GM12878 (cell line): Measurements from ENCODE around the gene MICAL3. TPM values are rescaled to one million over a fixed set of nuclear protein-coding genes. Genes with fewer than 3 reads are reported as not detected.

Source experiments
- ATAC-seq: fragments of 200-7000 bp; cut with Tn5 transposase; 3 replicates; pipeline ENCODE4 v1.9.1; 2020; ENCODE audit warnings: mild to moderate bottlenecking, moderate library complexity
- BruUV-seq: library from RNA; stranded (reverse); fragments of 400-500 nt; replicated peaks from 2 replicates; lab custom pipeline; 2021; lab: Mats Ljungman, UMichigan
- CTCF ChIA-PET: fragments of 300-600 bp; sonication (Branson Sonifier 250); formaldehyde crosslinking; extraction: SDS; loops from one replicate; lab custom pipeline; 2021; ENCODE audit warnings: inconsistent platforms; lab: Yijun Ruan, JAX
- POLR2A ChIA-PET: fragments of 350-600 bp; formaldehyde crosslinking; extraction: SDS; loops from one replicate; lab custom pipeline; 2021; ENCODE audit warnings: inconsistent platforms; lab: Charles Lee
- RAD21 ChIA-PET: fragments of 300-600 bp; sonication (Branson Sonifier 250); formaldehyde crosslinking; loops from one replicate; lab custom pipeline; 2023; ENCODE audit warnings: antibody characterized with exemption; ENCODE audit not compliant: unreplicated experiment; lab: Charles Lee
- SMC1A ChIA-PET: fragments of 300-600 bp; sonication (Branson Sonifier 250); formaldehyde crosslinking; loops from one replicate; lab custom pipeline; 2023; ENCODE audit not compliant: unreplicated experiment, uncharacterized antibody; lab: Charles Lee
- DNase-seq: peaks from one replicate; pipeline ENCODE4 v3.0.0-alpha.2; 2011; ENCODE audit warnings: low read depth, low spot score
- FAIRE-seq: peaks from 3 replicates; lab custom pipeline; 2011; peaks lifted over from hg19 to GRCh38; lab: Jason Lieb, UNC
- H2AFZ ChIP-seq: 2 replicates; pipeline ENCODE4 v1.6.0; 2011; ENCODE audit warnings: low read depth, low read length, control low read depth; ENCODE audit not compliant: control insufficient read depth
- H3K27ac ChIP-seq: 2 replicates; pipeline ENCODE4 v1.5.1; 2011; ENCODE audit warnings: control low read depth; ENCODE audit not compliant: control insufficient read depth, insufficient read depth
- H3K27me3 ChIP-seq, 2 experiments: replicated peaks in 1 of 2; 2 replicates each; pipeline versions ENCODE4 v1.6.0 to v1.6.1; 2011; ENCODE audit warnings: low read length in 1 of 2; ENCODE audit not compliant: control insufficient read depth in 2 of 2, insufficient read depth in 2 of 2
- H3K36me3 ChIP-seq, 2 experiments: 2 replicates each; pipeline ENCODE4 v1.5.1; 2011; ENCODE audit warnings: low read length in 1 of 2; ENCODE audit not compliant: control insufficient read depth in 2 of 2, insufficient read depth in 2 of 2
- H3K4me1 ChIP-seq: 2 replicates; pipeline ENCODE4 v1.6.1; 2011; ENCODE audit warnings: mild to moderate bottlenecking, low read length, moderate library complexity, mixed read lengths; ENCODE audit not compliant: control insufficient read depth, insufficient read depth
- H3K4me2 ChIP-seq: 2 replicates; pipeline ENCODE4 v1.6.0; 2011; ENCODE audit warnings: control low read depth; ENCODE audit not compliant: control insufficient read depth, insufficient read depth
- H3K4me3 ChIP-seq: fragments of 200-600 bp; sonication (generic); 2 replicates; pipeline ENCODE4 v1.5.1; 2016
- H3K79me2 ChIP-seq: 2 replicates; pipeline ENCODE4 v1.6.0; 2011; ENCODE audit warnings: low read length; ENCODE audit not compliant: control insufficient read depth, insufficient read depth
- H3K9ac ChIP-seq: 2 replicates; pipeline ENCODE4 v1.8.0; 2011; ENCODE audit warnings: low read length, control low read depth, mixed read lengths; ENCODE audit not compliant: control insufficient read depth, insufficient read depth
- H3K9me3 ChIP-seq: replicated peaks from 3 replicates; pipeline ENCODE4 v1.5.1; 2011; ENCODE audit warnings: mild to moderate bottlenecking, low read length; ENCODE audit not compliant: control insufficient read depth, insufficient read depth
- H4K20me1 ChIP-seq: 2 replicates; pipeline ENCODE4 v1.6.0; 2011; ENCODE audit not compliant: control insufficient read depth, insufficient read depth
- FOXM1 ChIP-seq: IDR thresholded peaks from 2 replicates; pipeline ENCODE4 v1.6.1; 2012; ENCODE audit warnings: low read depth, mild to moderate bottlenecking, inconsistent platforms, low read length, moderate library complexity
- IRF3 ChIP-seq: fragments of 450-650 bp; IDR thresholded peaks from 2 replicates; pipeline ENCODE4 v1.6.1; 2014; ENCODE audit warnings: mild to moderate bottlenecking
- JUND ChIP-seq: IDR thresholded peaks from 2 replicates; pipeline ENCODE4 v1.6.1; 2012; ENCODE audit warnings: low read depth, mild to moderate bottlenecking, low read length, improper control_type of control experiment, moderate library complexity
- MLLT1 ChIP-seq: fragments of 450-650 bp; IDR thresholded peaks from 2 replicates; pipeline ENCODE4 v1.6.1; 2016; ENCODE audit warnings: mild to moderate bottlenecking
- MYC ChIP-seq: IDR thresholded peaks from 2 replicates; pipeline ENCODE4 v1.6.1; 2011; ENCODE audit warnings: mild to moderate bottlenecking, low read length, moderate library complexity, inconsistent platforms; ENCODE audit not compliant: insufficient read depth, insufficient replicate concordance, insufficient read length, severe bottlenecking
- PKNOX1 ChIP-seq: fragments of 450-650 bp; IDR thresholded peaks from 2 replicates; pipeline ENCODE4 v1.6.1; 2016; ENCODE audit warnings: mild to moderate bottlenecking
- POLR2A ChIP-seq: IDR thresholded peaks from 2 replicates; pipeline ENCODE4 v1.6.1; 2011; ENCODE audit warnings: low read depth, mild to moderate bottlenecking, low read length
- RELA ChIP-seq: fragments of 450-650 bp; IDR thresholded peaks from 2 replicates; pipeline ENCODE4 v1.8.0; 2014; ENCODE audit warnings: borderline replicate concordance; ENCODE audit not compliant: partially characterized antibody
- SREBF1 ChIP-seq: IDR thresholded peaks from 2 replicates; pipeline ENCODE4 v1.6.1; 2012; ENCODE audit warnings: mild to moderate bottlenecking, low read length
- YY1 ChIP-seq: IDR thresholded peaks from 2 replicates; pipeline ENCODE4 v1.6.1; 2011; ENCODE audit warnings: low read depth, mild to moderate bottlenecking, low read length
- ZNF207 ChIP-seq: fragments of 450-650 bp; IDR thresholded peaks from 2 replicates; pipeline ENCODE4 v1.6.1; 2014; ENCODE audit warnings: antibody characterized with exemption, mild to moderate bottlenecking, borderline replicate concordance
- WGBS: methylation state at CpG from one replicate; pipeline ENCODE4 v1.1.6; 2016; ENCODE audit warnings: low lambda C conversion rate; ENCODE audit not compliant: insufficient replicate concordance, insufficient coverage; ENCODE audit errors: missing lambda C conversion rate; 5-methylcytosine and 5-hydroxymethylcytosine counted together
- in situ Hi-C: fragments of 300-500 bp; cut with MboI; formaldehyde crosslinking; loops from 9 replicates; pipeline ENCODE4 v1.14.3; 2018; ENCODE audit warnings: mixed read lengths
- intact Hi-C: fragments of 100-400 bp; cut with micrococcal nuclease; formaldehyde crosslinking; loops from one replicate; pipeline ENCODE4 v1.14.2; 2022; ENCODE audit not compliant: unreplicated experiment
- polyA plus RNA-seq, 11 experiments: library from polyadenylated mRNA; depleted of rRNA in 4 of 11; unstranded in 6 of 11; stranded (reverse) in 5 of 11; fragments of >200 nt; fragmentation: Nextera tagmentation in 4 of 11; fragmentation: Illumina TruSeq in 1 of 11; extraction: Ambion mirVana in 4 of 11; extraction: Trizol in 1 of 11; gene quantifications; 1 replicate in 1 of 11; 2 replicates in 10 of 11; pipeline versions ENCODE4 v1.2.1 to v1.2.3, GENCODE V29; 2011 to 2016; ENCODE audit warnings: inconsistent platforms in 2 of 11, missing spikeins in 2 of 11, low read depth in 1 of 11
- total RNA-seq, 4 experiments: library from RNA; depleted of rRNA in 3 of 4; stranded (reverse); fragments of >200 nt in 3 of 4; fragmentation: Illumina TruSeq in 1 of 4; extraction: Trizol in 1 of 4; gene quantifications; 2 replicates each; pipeline versions ENCODE4 v1.2.1 to v1.2.3, GENCODE V29; 2013 to 2021

The MICAL3 gene
- total and polyA plus RNA-seq, 10 of the 15 experiments (the other 5 are each of a cell fraction or from before 2014, with no cell fraction given), result 2.6 to 92.2 (median 24.0) TPM

- BruUV-seq, result no TSS peak
- CTCF ChIA-PET, result interaction anchor here (1.2 kb wide), 1 partner anchor 109 kb away, joined by 3 read pairs; no protein-coding TSS in a partner anchor
- no peak for FAIRE-seq
Measured at GRCh38 chr22:17851759-17852158, 172.6 kb downstream of the MICAL3 start.

GRCh38 chr22:17847360-17848078, 176.8 kb downstream of the MICAL3 start:
- BruUV-seq, result no TSS peak
- CTCF ChIA-PET, result interaction anchor here (1.6 kb wide), 1 partner anchor 17 kb away, joined by 4 read pairs; no protein-coding TSS in a partner anchor
- Histone ChIP-seq H4K20me1 (peaks cover 3% of the 10 kb centered on the region; the same call in 1 of the 2 replicates), H3K9me3 (no peaks in the 10 kb centered on the region), H3K27me3 (no peaks in the 10 kb centered on the region), H3K9ac (no peak overlapping the region), H2AFZ (no peak overlapping the region), H3K79me2 (no peaks in the 10 kb centered on the region), H3K4me1 (no peaks in the 10 kb centered on the region), H3K27ac (no peak overlapping the region), H3K36me3 (peaks cover 0 to 6% of the 10 kb centered on the region in 2 experiments; a peak in 3 of 4 replicates), H3K4me2 (no peak overlapping the region), H3K4me3 (no peak overlapping the region)
- SMC1A ChIA-PET, result interaction anchor here (1.1 kb wide), 1 partner anchor 43 kb away, joined by 3 read pairs; no protein-coding TSS in a partner anchor
- RAD21 ChIA-PET, result interaction anchor here (1.2 kb wide), 1 partner anchor 152 kb away, joined by 3 read pairs; no protein-coding TSS in a partner anchor
- in situ Hi-C loops (no loop called here), intact Hi-C loops (no loop called here)
- no peak for DNase-seq
- 75% methylated on average over 18 of the region's 18 CpGs for WGBS
- POLR2A ChIA-PET, result no interaction called here
- no peak for ATAC-seq
- no peak for FAIRE-seq
- TF ChIP-seq MLLT1 (no peak), JUND (no peak), ZNF207 (no peak), IRF3 (no peak), FOXM1 (no peak), RELA (no peak), SREBF1 (no peak), YY1 (no peak), MYC (no peak)

More at GRCh38 chr22:17851759-17852158, 172.6 kb downstream of the MICAL3 start:
- WGBS, result 59% methylated on average over 14 of the region's 14 CpGs
- in situ Hi-C loops, result no loop called here
- POLR2A ChIA-PET, result no interaction called here
- H3K36me3 ChIP-seq, result peaks cover 4 to 6% of the 10 kb centered on the region in 2 experiments; a peak in 3 of 4 replicates
- intact Hi-C loops, result no loop called here
- H3K9ac ChIP-seq, result no peak overlapping the region
- ATAC-seq (no peak), DNase-seq (no peak)
- H3K4me1 ChIP-seq, result no peaks in the 10 kb centered on the region; the same call in 1 of the 2 replicates
- H2AFZ ChIP-seq, result no peak overlapping the region
- no peak overlapping the region for H3K27ac ChIP-seq
- no peaks in the 10 kb centered on the region for H4K20me1 ChIP-seq
- RAD21 ChIA-PET, result interaction anchor here (1.5 kb wide), 1 partner anchor 109 kb away, joined by 3 read pairs; no protein-coding TSS in a partner anchor
- no peak overlapping the region for H3K4me3 ChIP-seq
- H3K27me3 ChIP-seq, result no peaks in the 10 kb centered on the region
- TF ChIP-seq POLR2A (0 out of 2 replicates have a peak, but pooled peaks have one; percentile 15), PKNOX1 (no peak)
- no peak overlapping the region for H3K4me2 ChIP-seq
- SMC1A ChIA-PET, result no interaction called here
- H3K9me3 ChIP-seq, result no peaks in the 10 kb centered on the region
- no peaks in the 10 kb centered on the region for H3K79me2 ChIP-seq
